SK-N-MC (cell line): Measurements from ENCODE around the gene APOA4.

Experiments used
- EZH2 ChIP-seq: fragments of 200-600 bp; sonication (generic); IDR thresholded peaks from one replicate; pipeline ENCODE4 v1.6.1; 2017; ENCODE audit warnings: antibody characterized with exemption
- POLR2AphosphoS5 ChIP-seq: IDR thresholded peaks from 2 replicates; pipeline ENCODE4 v1.6.1; 2012; ENCODE audit warnings: mild to moderate bottlenecking, low read depth, low read length, borderline replicate concordance

GRCh38 chr11:116833491-116833815 is 10.3 kb upstream of the APOA4 start:
- no peak for TF ChIP-seq POLR2AphosphoS5
- TF ChIP-seq EZH2: no peak
